Articular chondrocyte of knee joint (primary cell): ENCODE measurements around the gene TOP1. TPM values are rescaled to one million over a fixed set of nuclear protein-coding genes. Genes with fewer than 3 reads are reported as not detected.

Source experiments
- small RNA-seq: library from RNA; depleted of rRNA; stranded (forward); fragments of <200 nt; gene quantifications from one replicate; pipeline ENCODE3, GENCODE V24; 2012
- total RNA-seq: library from RNA; depleted of rRNA; stranded (reverse); fragments of >200 nt; gene quantifications from 2 replicates; pipeline ENCODE4 v1.2.3, GENCODE V29; 2012

The TOP1 gene
- 11.2 and 13.1 TPM in 2 replicates for total RNA-seq

GRCh38 chr20:41028359-41029149 lies at the start of gene TOP1:
TSS of gene TOP1 (plus strand) at chr20:41028822. CDS start at chr20:41029068, 246 bp downstream.

DNA sequence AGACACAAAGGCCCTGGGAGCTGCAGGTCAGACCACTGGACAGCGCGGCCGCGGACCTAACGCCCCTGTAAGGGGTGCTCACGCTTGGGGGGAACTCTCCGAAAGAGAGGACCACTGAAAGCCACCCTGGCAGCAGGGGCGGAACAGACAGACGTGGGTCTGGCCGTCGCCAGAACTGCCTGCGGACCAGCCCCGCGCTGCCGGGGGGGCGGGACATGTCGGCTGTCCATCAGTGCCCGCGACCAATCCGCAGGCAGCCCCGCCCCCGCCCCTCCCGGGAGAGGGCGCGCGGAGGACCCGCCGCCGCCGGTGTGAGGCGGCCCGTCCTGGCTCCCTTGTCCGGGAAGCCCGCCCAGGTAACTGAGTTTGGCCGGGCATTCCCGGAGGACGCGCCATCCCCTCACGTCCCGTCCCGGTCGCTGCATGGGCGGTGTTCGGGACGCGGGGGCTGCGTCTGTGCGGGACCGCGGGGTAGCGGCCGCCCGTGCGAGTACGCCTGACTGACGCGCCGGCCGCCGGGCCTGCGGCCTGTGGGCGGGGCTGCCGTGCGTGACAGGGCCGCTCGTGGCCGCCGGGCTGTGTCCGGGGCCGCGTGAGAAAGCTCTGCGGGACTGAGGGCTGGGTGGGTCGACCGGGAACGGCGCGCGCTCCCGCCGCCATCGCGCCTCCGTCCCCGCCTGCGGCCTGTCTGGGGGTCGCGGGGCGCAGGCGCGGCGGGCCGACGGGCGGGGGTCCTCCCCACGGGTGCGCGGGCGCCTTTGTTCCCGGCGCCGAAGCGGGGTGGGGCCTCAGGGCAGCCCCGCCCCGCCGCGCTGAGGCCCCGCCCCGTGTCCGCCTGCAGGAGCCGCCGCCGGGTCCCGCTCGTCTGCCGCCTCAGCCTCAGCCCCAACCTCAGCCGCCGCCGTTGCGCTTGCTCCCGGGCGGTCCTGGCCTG lies 108.3 kb downstream of the TOP1 start, which contains the start of gene PLCG1:
TSS of gene PLCG1 (plus strand) at position 864 of the 934 bp plus-strand sequence. CDS start 99 bp downstream, outside the sequence.

Small RNAs within 50 kb of the gene (small RNA-seq; reads per million reads assigned to genes)
- not detected for gene MIR6871
- 0.19 reads per million for gene RNU2-52P

Other genes starting within 250 kb of the TOP1 start
- 32.8 and 40.2 TPM in 2 replicates for gene PLCG1, start 108.7 kb downstream of the TOP1 start, total RNA-seq